HepG2 (cell line): Measurements from ENCODE around the gene ZNF507. TPM values are rescaled to one million over a fixed set of nuclear protein-coding genes. Genes with fewer than 3 reads are reported as not detected.
A peak's percentile ranks its signal among the peaks of the same experiment; 100 is the strongest.

ENCODE experiments used
- ATF2 ChIP-seq: sonication (generic); formaldehyde crosslinking; IDR thresholded peaks from 2 replicates; pipeline ENCODE4 v1.4.0; 2020; ENCODE audit warnings: missing genetic modification reagents
- CHCHD3 ChIP-seq: sonication (generic); formaldehyde crosslinking; IDR thresholded peaks from 2 replicates; pipeline ENCODE4 v1.8.0; 2022; ENCODE audit warnings: mild to moderate bottlenecking, missing genetic modification reagents, moderate library complexity
- GRHL1 ChIP-seq: sonication (generic); formaldehyde crosslinking; conservative IDR thresholded peaks from 2 replicates; pipeline ENCODE4 v1.8.0; 2022; ENCODE audit warnings: missing genetic modification reagents
- MLX ChIP-seq: IDR thresholded peaks from 2 replicates; pipeline ENCODE4 v1.6.1; 2016
- TBP ChIP-seq: sonication (generic); formaldehyde crosslinking; IDR thresholded peaks from 2 replicates; pipeline ENCODE4 v1.5.0; 2020; ENCODE audit warnings: missing genetic modification reagents
- THAP8 ChIP-seq: sonication (generic); formaldehyde crosslinking; IDR thresholded peaks from 2 replicates; pipeline ENCODE4 v1.5.1; 2020; ENCODE audit warnings: missing genetic modification reagents, mild to moderate bottlenecking, borderline replicate concordance
- TRIM22 ChIP-seq: fragments of 450-650 bp; IDR thresholded peaks from 2 replicates; pipeline ENCODE4 v1.6.1; 2017
- ZNF232 ChIP-seq: sonication (generic); formaldehyde crosslinking; IDR thresholded peaks from 2 replicates; pipeline ENCODE4 v1.4.0; 2020; ENCODE audit warnings: missing genetic modification reagents, borderline replicate concordance
- ZNF333 ChIP-seq: sonication (generic); formaldehyde crosslinking; IDR thresholded peaks from 2 replicates; pipeline ENCODE4 v1.4.0; 2020; ENCODE audit warnings: mild to moderate bottlenecking, missing genetic modification reagents, borderline replicate concordance
- ZNF414 ChIP-seq: sonication (generic); formaldehyde crosslinking; IDR thresholded peaks from 2 replicates; pipeline ENCODE4 v1.5.0; 2020; ENCODE audit warnings: missing genetic modification reagents
- ZNF619 ChIP-seq: sonication (generic); formaldehyde crosslinking; IDR thresholded peaks from 2 replicates; pipeline ENCODE4 v1.4.0; 2020; ENCODE audit warnings: mild to moderate bottlenecking, missing genetic modification reagents
- ZNF646 ChIP-seq: sonication (generic); formaldehyde crosslinking; IDR thresholded peaks from 2 replicates; pipeline ENCODE4 v1.9.0; 2021; ENCODE audit warnings: mild to moderate bottlenecking, missing genetic modification reagents
- ZNF784 ChIP-seq: sonication (generic); formaldehyde crosslinking; IDR thresholded peaks from 2 replicates; pipeline ENCODE4 v1.5.1; 2020; ENCODE audit warnings: missing genetic modification reagents, mild to moderate bottlenecking, borderline replicate concordance
- ZNF792 ChIP-seq: IDR thresholded peaks from 2 replicates; pipeline ENCODE4 v1.6.1; 2016
- polyA plus RNA-seq, 8 experiments: library from polyadenylated mRNA; depleted of rRNA in 3 of 8; stranded (reverse) in 7 of 8; unstranded in 1 of 8; fragments of >200 nt; fragmentation: Illumina TruSeq in 4 of 8; extraction: Trizol in 4 of 8; gene quantifications; 2 replicates each; pipeline versions ENCODE4 v1.2.1 to v1.2.3, GENCODE V29; 2011 to 2016; ENCODE audit warnings: low read depth in 4 of 8, missing spikeins in 1 of 8, mixed read lengths in 1 of 8; ENCODE audit not compliant: insufficient read depth in 1 of 8
- total RNA-seq, 5 experiments: library from RNA; depleted of rRNA; stranded (reverse); fragments of >200 nt; fragmentation: Illumina TruSeq; extraction: Trizol; gene quantifications; 2 replicates each; pipeline ENCODE4 v1.2.3, GENCODE V29; 2016; ENCODE audit warnings: low read depth in 1 of 5

The ZNF507 gene
- total and polyA plus RNA-seq, 2 of the 13 experiments (the other 11 are each of a cell fraction or from before 2014, with no cell fraction given), result 7.3 to 10.9 TPM

- TF ChIP-seq ZNF646 (CRISPR knock-in tag) (peak; percentile 92), ZNF784 (CRISPR knock-in tag) (0 out of 2 replicates have a peak, but pooled peaks have one; percentile 29), CHCHD3 (CRISPR knock-in tag) (no peak), MLX (CRISPR knock-in tag) (peak; percentile 77; the same call in 1 of the 2 replicates), ZNF414 (CRISPR knock-in tag) (no peak), TBP (CRISPR knock-in tag) (no peak), GRHL1 (CRISPR knock-in tag) (no peak), ZNF619 (CRISPR knock-in tag) (no peak), ZNF333 (CRISPR knock-in tag) (no peak), TRIM22 (no peak), ATF2 (CRISPR knock-in tag) (peak; percentile 68; the same call in 1 of the 2 replicates), THAP8 (CRISPR knock-in tag) (no peak), ZNF232 (0 out of 2 replicates have a peak, but pooled peaks have one; percentile 35), ZNF792 (CRISPR knock-in tag) (peak; percentile 80; the same call in 1 of the 2 replicates)
Measured at GRCh38 chr19:32373585-32374295, 28.3 kb downstream of the ZNF507 start (continued).
